HCT116 (cell line): ENCODE measurements around the gene HLA-DRB1. TPM values are rescaled to one million over a fixed set of nuclear protein-coding genes. Genes with fewer than 3 reads are reported as not detected.

Source experiments
- ATAC-seq: fragments of 200-7000 bp; cut with Tn5 transposase; 2 replicates; pipeline ENCODE4 v1.9.1; 2020; ENCODE audit warnings: mild to moderate bottlenecking, moderate library complexity
- BruUV-seq: library from RNA; stranded (reverse); fragments of 400-500 nt; replicated peaks from 2 replicates; lab custom pipeline; 2021; lab: Mats Ljungman, UMichigan
- CTCF ChIA-PET: fragments of 300-600 bp; sonication (Branson Sonifier 250); formaldehyde crosslinking; loops from one replicate; lab custom pipeline; 2021; ENCODE audit warnings: antibody characterized with exemption; lab: Charles Lee
- POLR2A ChIA-PET: fragments of 300-600, 350-600 bp; sonication (Branson Sonifier 250); formaldehyde crosslinking; loops from one replicate; lab custom pipeline; 2021; ENCODE audit warnings: antibody characterized with exemption; lab: Charles Lee
- RAD21 ChIA-PET, 2 experiments: fragments of 300-600 bp; sonication (Branson Sonifier 250); formaldehyde crosslinking; loops; one replicate each; lab custom pipeline; 2023; ENCODE audit warnings: low total read pairs in 2 of 2; ENCODE audit not compliant: uncharacterized antibody in 2 of 2, unreplicated experiment in 2 of 2, low non-redundant PET in 1 of 2; lab: Charles Lee
- DNase-seq: peaks from one replicate; pipeline ENCODE4 v3.0.0-alpha.2; 2010; ENCODE audit warnings: low read depth, low spot score
- H2AFZ ChIP-seq: fragments of 200-600 bp; shearing (Covaris generic), sonication (generic); 2 replicates; pipeline ENCODE4 v1.6.1; 2017; ENCODE audit warnings: low read depth, mixed run types, mixed read lengths, antibody characterized with exemption, low read length; ENCODE audit not compliant: poor library complexity, severe bottlenecking
- H3K27ac ChIP-seq: 2 replicates; pipeline ENCODE4 v1.5.1; 2012; ENCODE audit warnings: low read depth, low read length
- H3K27me3 ChIP-seq: fragments of 200-600 bp; sonication (generic); 2 replicates; pipeline ENCODE4 v1.6.1; 2016; ENCODE audit warnings: mixed run types, low read length, mixed read lengths; ENCODE audit not compliant: insufficient read depth
- H3K36me3 ChIP-seq, 2 experiments: fragments of 200-500 bp in 1 of 2; fragments of 200-600 bp in 1 of 2; sonication (Bioruptor generic) in 1 of 2; sonication (generic) in 1 of 2; 2 replicates each; pipeline versions ENCODE4 v1.5.1 to v1.6.1; 2014 to 2016; ENCODE audit warnings: low read length in 2 of 2, inconsistent platforms in 1 of 2, mixed read lengths in 1 of 2, mixed run types in 1 of 2; ENCODE audit not compliant: insufficient read depth in 2 of 2, control insufficient read depth in 1 of 2
- H3K4me1 ChIP-seq, 2 experiments: fragments of 200-600 bp in 1 of 2; sonication (generic) in 1 of 2; 2 replicates each; pipeline versions ENCODE4 v1.5.1 to v1.6.1; 2012 to 2017; ENCODE audit warnings: low read length in 2 of 2, inconsistent platforms in 1 of 2, mild to moderate bottlenecking in 1 of 2, mixed read lengths in 1 of 2, mixed run types in 1 of 2, moderate library complexity in 1 of 2; ENCODE audit not compliant: insufficient read depth in 2 of 2, control insufficient read depth in 1 of 2
- H3K4me2 ChIP-seq: fragments of 200-600 bp; sonication (generic); 2 replicates; pipeline ENCODE4 v1.6.1; 2017; ENCODE audit warnings: mixed run types, low read length, mixed read lengths
- H3K4me3 ChIP-seq, 2 experiments: fragments of 200-600 bp in 1 of 2; sonication (generic) in 1 of 2; replicated peaks in 1 of 2; 2 replicates each; pipeline ENCODE4 v1.5.1; 2011 to 2016; ENCODE audit warnings: low read length in 2 of 2, control low read depth in 1 of 2, low read depth in 1 of 2, mild to moderate bottlenecking in 1 of 2, mixed read lengths in 1 of 2, mixed run types in 1 of 2
- H3K79me2 ChIP-seq: fragments of 200-600 bp; sonication (generic); 2 replicates; pipeline ENCODE4 v1.6.1; 2017; ENCODE audit warnings: mild to moderate bottlenecking, mixed run types, low read length, moderate library complexity, mixed read lengths; ENCODE audit not compliant: insufficient read depth
- H3K9ac ChIP-seq: fragments of 200-600 bp; sonication (generic); 2 replicates; pipeline ENCODE4 v1.6.1; 2016; ENCODE audit warnings: low read length, mixed read lengths
- H3K9me2 ChIP-seq: fragments of 200-600 bp; sonication (generic), shearing (Covaris generic); 2 replicates; pipeline ENCODE4 v1.6.1; 2017; ENCODE audit warnings: mixed run types, mild to moderate bottlenecking, moderate library complexity; ENCODE audit not compliant: insufficient read depth
- H3K9me3 ChIP-seq, 2 experiments: fragments of 200-500 bp in 1 of 2; fragments of 200-600 bp in 1 of 2; sonication (Bioruptor generic) in 1 of 2; sonication (generic) in 1 of 2; 2 replicates each; pipeline ENCODE4 v1.6.1; 2014 to 2017; ENCODE audit warnings: low read length in 2 of 2, mixed read lengths in 2 of 2, inconsistent platforms in 1 of 2, low read depth in 1 of 2, mild to moderate bottlenecking in 1 of 2, mixed run types in 1 of 2, moderate library complexity in 1 of 2; ENCODE audit not compliant: control insufficient read depth in 1 of 2, insufficient read depth in 1 of 2
- H4K20me1 ChIP-seq: fragments of 200-600 bp; sonication (generic), shearing (Covaris generic); 2 replicates; pipeline ENCODE4 v1.6.1; 2017; ENCODE audit warnings: mixed run types, mild to moderate bottlenecking, moderate library complexity; ENCODE audit not compliant: insufficient read depth
- CEBPB ChIP-seq: IDR thresholded peaks from 2 replicates; pipeline ENCODE4 v1.6.1; 2012; ENCODE audit warnings: low read depth
- CTCF ChIP-seq, 3 experiments: fragments of 200-600 bp in 1 of 3; sonication (generic) in 1 of 3; IDR thresholded peaks in 2 of 3; conservative IDR thresholded peaks in 1 of 3; 2 replicates each; pipeline ENCODE4 v1.5.1; 2012 to 2017; ENCODE audit warnings: low read depth in 2 of 3, low read length in 2 of 3, antibody characterized with exemption in 1 of 3, borderline replicate concordance in 1 of 3, control low read depth in 1 of 3, mild to moderate bottlenecking in 1 of 3, mixed read lengths in 1 of 3, mixed run types in 1 of 3, moderate library complexity in 1 of 3; ENCODE audit not compliant: insufficient read depth in 1 of 3
- EGR1 ChIP-seq: IDR thresholded peaks from 2 replicates; pipeline ENCODE4 v1.6.1; 2012; ENCODE audit warnings: low read depth
- EZH2phosphoT487 ChIP-seq: fragments of 200-600 bp; IDR thresholded peaks from 2 replicates; pipeline ENCODE4 v1.6.1; 2018; ENCODE audit warnings: antibody characterized with exemption, borderline replicate concordance
- FOSL1 ChIP-seq: IDR thresholded peaks from 2 replicates; pipeline ENCODE4 v1.6.1; 2012; ENCODE audit warnings: low read depth
- MAX ChIP-seq: IDR thresholded peaks from 2 replicates; pipeline ENCODE4 v1.6.1; 2012
- POLR2A ChIP-seq: IDR thresholded peaks from 2 replicates; pipeline ENCODE4 v1.7.0; 2011; ENCODE audit warnings: borderline replicate concordance; ENCODE audit not compliant: insufficient read depth, insufficient read length; ENCODE audit errors: extremely low read depth
- POLR2AphosphoS5 ChIP-seq: IDR thresholded peaks from 2 replicates; pipeline ENCODE4 v1.6.1; 2011; ENCODE audit warnings: mild to moderate bottlenecking, low read depth, low read length, moderate library complexity
- SP1 ChIP-seq: IDR thresholded peaks from 2 replicates; pipeline ENCODE4 v1.6.1; 2012; ENCODE audit warnings: low read depth
- SRF ChIP-seq: IDR thresholded peaks from 2 replicates; pipeline ENCODE4 v1.6.1; 2012; ENCODE audit warnings: low read depth
- TCF7L2 ChIP-seq: IDR thresholded peaks from 2 replicates; pipeline ENCODE4 v1.7.0; 2011; ENCODE audit warnings: borderline replicate concordance, inconsistent platforms; ENCODE audit not compliant: insufficient read depth, insufficient read length; ENCODE audit errors: extremely low read depth
- YY1 ChIP-seq: IDR thresholded peaks from 2 replicates; pipeline ENCODE4 v1.6.1; 2011; ENCODE audit warnings: low read length, low read depth, moderate library complexity, mild to moderate bottlenecking; ENCODE audit not compliant: insufficient replicate concordance; ENCODE audit errors: extremely low read depth
- intact Hi-C: fragments of 100-400 bp; cut with micrococcal nuclease; formaldehyde crosslinking; loops from 2 replicates; pipeline ENCODE4 v1.10.0; 2022
- total RNA-seq: library from RNA; stranded (reverse); gene quantifications from one replicate; pipeline ENCODE4 v1.2.1, GENCODE V29; 2021; ENCODE audit not compliant: unreplicated experiment

The HLA-DRB1 gene
- total RNA-seq, 1 experiment from 2014 or later: 2.7 TPM

- Histone ChIP-seq H3K27ac (no peak overlapping the region), H3K4me3 (no peak overlapping the region), H3K27me3 (no peaks in the 10 kb centered on the region), H2AFZ (no peak overlapping the region), H3K4me2 (no peak overlapping the region), H3K36me3 (no peaks in the 10 kb centered on the region), H3K4me1 (no peaks in the 10 kb centered on the region), H3K9me2 (no peaks in the 10 kb centered on the region), H3K79me2 (no peaks in the 10 kb centered on the region), H4K20me1 (no peaks in the 10 kb centered on the region), H3K9me3 (no peaks in the 10 kb centered on the region), H3K9ac (no peak overlapping the region)
- POLR2A ChIA-PET: interaction anchor here (1.1 kb wide), 1 partner anchor 36 kb away, joined by 10 read pairs; no protein-coding TSS in a partner anchor
- no peak for ATAC-seq
- peak in 1 of 3 experiments; percentile 7; a peak in 1 of 6 replicates for TF ChIP-seq CTCF (IDR thresholded peaks at IDR 0.05 in 2 of 3, conservative IDR thresholded peaks at IDR 0.05 in 1 of 3; ENCODE audit: borderline replicate concordance in 1 of 3, insufficient read depth in 1 of 3, low read depth in 2 of 3, low read length in 2 of 3)
- TF ChIP-seq FOSL1: no peak
- TF ChIP-seq POLR2AphosphoS5: no peak
- BruUV-seq: no TSS peak
- intact Hi-C loops: no loop called here
- RAD21 ChIA-PET: no interaction called here
- no peak for DNase-seq
- CTCF ChIA-PET: interaction anchor here (1.3 to 1.4 kb wide), 2 partner anchors 26 to 36 kb away, joined by 3 to 14 read pairs; no protein-coding TSS in a partner anchor
Measured at GRCh38 chr6:32558426-32559057, 31.1 kb downstream of the HLA-DRB1 start.

GRCh38 chr6:32554116-32554965 lies 35.3 kb downstream of the HLA-DRB1 start:
- Histone ChIP-seq H3K9ac (no peak overlapping the region), H3K4me2 (no peak overlapping the region), H3K27ac (no peak overlapping the region), H3K79me2 (no peaks in the 10 kb centered on the region), H3K4me3 (no peak overlapping the region), H3K4me1 (no peaks in the 10 kb centered on the region), H3K9me2 (no peaks in the 10 kb centered on the region), H4K20me1 (no peaks in the 10 kb centered on the region), H2AFZ (no peak overlapping the region), H3K36me3 (no peaks in the 10 kb centered on the region), H3K27me3 (no peaks in the 10 kb centered on the region), H3K9me3 (no peaks in the 10 kb centered on the region)
- CTCF ChIA-PET: interaction anchor here (1.2 kb wide), 1 partner anchor 27 kb away, joined by 6 read pairs; no protein-coding TSS in a partner anchor
- no peak for ATAC-seq
- RAD21 ChIA-PET: no interaction called here
- POLR2A ChIA-PET: no interaction called here
- DNase-seq: no peak
- no TSS peak for BruUV-seq
- intact Hi-C loops: no loop called here
- TF ChIP-seq CEBPB: no peak
- no peak for TF ChIP-seq POLR2A
- no peak for TF ChIP-seq EZH2phosphoT487
- no peak for TF ChIP-seq TCF7L2
- no peak for TF ChIP-seq SRF
- no peak for TF ChIP-seq MAX
- TF ChIP-seq POLR2AphosphoS5: no peak
- TF ChIP-seq CTCF (IDR thresholded peaks at IDR 0.05 in 2 of 3, conservative IDR thresholded peaks at IDR 0.05 in 1 of 3; ENCODE audit: borderline replicate concordance in 1 of 3, insufficient read depth in 1 of 3, low read depth in 2 of 3, low read length in 2 of 3): no peak
- no peak for TF ChIP-seq EGR1
- no peak for TF ChIP-seq FOSL1
- TF ChIP-seq SP1: no peak
- no peak for TF ChIP-seq YY1
